HG02678 (cell line): Measurements from ENCODE around the gene GIT2.
"Not testable (repeated sequence)": the region's sequence is repeated elsewhere in the genome, so short reads cannot be mapped to it uniquely, and the experiment has no call there.

ENCODE experiments used
- ATAC-seq: cut with Tn5 transposase; IDR thresholded peaks from one replicate; pipeline ENCODE4 v1.9.1; 2021; ENCODE audit warnings: mild to moderate bottlenecking, moderate library complexity; ENCODE audit not compliant: unreplicated experiment

The GIT2 gene

GRCh38 chr12:109896188-109896587 lies 100.0 kb downstream of the GIT2 start:
- ATAC-seq = no peak

- no peak for ATAC-seq
Observed at GRCh38 chr12:109894939-109895338, 101.2 kb downstream of the GIT2 start.

- ATAC-seq = no peak
Observed at GRCh38 chr12:109893261-109893995, 102.7 kb downstream of the GIT2 start.

GRCh38 chr12:109892748-109893147 lies 103.4 kb downstream of the GIT2 start:
- peak; percentile 72 for ATAC-seq

- no peak for ATAC-seq
Observed at GRCh38 chr12:109892165-109892715, 103.9 kb downstream of the GIT2 start.

- not testable (repeated sequence) for ATAC-seq
Observed at GRCh38 chr12:109891731-109892130, 104.4 kb downstream of the GIT2 start.

- ATAC-seq = no peak
Observed at GRCh38 chr12:109890620-109891170, 105.5 kb downstream of the GIT2 start.

GRCh38 chr12:109888179-109889020 lies 107.8 kb downstream of the GIT2 start:
- ATAC-seq = no peak

GRCh38 chr12:109885616-109886015 lies 110.6 kb downstream of the GIT2 start:
- ATAC-seq = no peak

- no peak for ATAC-seq
Observed at GRCh38 chr12:109883461-109883860, 112.7 kb downstream of the GIT2 start.

GRCh38 chr12:109881752-109882151 lies 114.4 kb downstream of the GIT2 start:
- no peak for ATAC-seq

- ATAC-seq = no peak
Observed at GRCh38 chr12:109880938-109881337, 115.2 kb downstream of the GIT2 start.

- ATAC-seq = peak; percentile 94
Observed at GRCh38 chr12:109880043-109880931, 115.9 kb downstream of the GIT2 start, which contains the start of gene GLTP. Gene GLTP (minus strand): TSS chr12:109880541. CDS start chr12:109880374, 167 bp downstream.
